RPMI8226 (cell line): ENCODE results near the gene RBM19.

Source experiments
- DNase-seq: peaks from one replicate; pipeline ENCODE4 v3.0.0-alpha.2; 2015

Gene RBM19

GRCh38 chr12:113796852-113797534 lies 169.1 kb downstream of the RBM19 start:
- DNase-seq: no peak

GRCh38 chr12:113796066-113796827 lies 169.9 kb downstream of the RBM19 start:
- no peak for DNase-seq

- DNase-seq: no peak
Measured at GRCh38 chr12:113795445-113795844, 170.7 kb downstream of the RBM19 start.

- DNase-seq: no peak
Measured at GRCh38 chr12:113794774-113795173, 171.4 kb downstream of the RBM19 start.

GRCh38 chr12:113793250-113793649 lies 172.9 kb downstream of the RBM19 start:
- DNase-seq: no peak

GRCh38 chr12:113792450-113792849 lies 173.7 kb downstream of the RBM19 start:
- DNase-seq: no peak

- DNase-seq: no peak
Measured at GRCh38 chr12:113788020-113788856, 177.9 kb downstream of the RBM19 start.

GRCh38 chr12:113786107-113786506 lies 180.0 kb downstream of the RBM19 start:
- DNase-seq: no peak

- no peak for DNase-seq
Measured at GRCh38 chr12:113783811-113784210, 182.3 kb downstream of the RBM19 start.

GRCh38 chr12:113782873-113783272 lies 183.3 kb downstream of the RBM19 start:
- no peak for DNase-seq

GRCh38 chr12:113781415-113782198 lies 184.5 kb downstream of the RBM19 start:
- peak; percentile 27 for DNase-seq

- no peak for DNase-seq
Measured at GRCh38 chr12:113779774-113780173, 186.4 kb downstream of the RBM19 start.

- no peak for DNase-seq
Measured at GRCh38 chr12:113778432-113779132, 187.5 kb downstream of the RBM19 start.

- DNase-seq: no peak
Measured at GRCh38 chr12:113777751-113778150, 188.4 kb downstream of the RBM19 start.

- no peak for DNase-seq
Measured at GRCh38 chr12:113776536-113776935, 189.6 kb downstream of the RBM19 start.

- DNase-seq: no peak
Measured at GRCh38 chr12:113774526-113774925, 191.6 kb downstream of the RBM19 start.

GRCh38 chr12:113772505-113773030 lies 193.6 kb downstream of the RBM19 start:
- DNase-seq: no peak

GRCh38 chr12:113770389-113770865 lies 195.7 kb downstream of the RBM19 start:
- no peak for DNase-seq

- no peak for DNase-seq
Measured at GRCh38 chr12:113769305-113769704, 196.8 kb downstream of the RBM19 start.

- DNase-seq: no peak
Measured at GRCh38 chr12:113768850-113769249, 197.3 kb downstream of the RBM19 start.
